Body of pancreas (tissue), 4 donors: ENCODE measurements around the gene KCNAB1.

Experiments
- CTCF ChIP-seq, 7 experiments: fragments of 450-650 bp in 4 of 7; fragments of 200-600 bp in 3 of 7; sonication (generic) in 3 of 7; IDR thresholded peaks; one replicate each; pipeline ENCODE4 v1.5.1; 2016 to 2019; ENCODE audit warnings: antibody characterized with exemption in 7 of 7
- POLR2A ChIP-seq, 3 donors: fragments of 450-650 bp; IDR thresholded peaks; one replicate each; pipeline ENCODE4 v1.6.1; 2016; ENCODE audit warnings: antibody characterized with exemption in 3 of 3, mild to moderate bottlenecking in 2 of 3

GRCh38 chr3:156316076-156316475 lies 195.7 kb downstream of the KCNAB1 start:
- TF ChIP-seq CTCF (IDR thresholded peaks at IDR 0.05) (no peak), POLR2A (IDR thresholded peaks at IDR 0.05) (no peak)
